ENCODE results near the gene SLC13A5.

DNA sequence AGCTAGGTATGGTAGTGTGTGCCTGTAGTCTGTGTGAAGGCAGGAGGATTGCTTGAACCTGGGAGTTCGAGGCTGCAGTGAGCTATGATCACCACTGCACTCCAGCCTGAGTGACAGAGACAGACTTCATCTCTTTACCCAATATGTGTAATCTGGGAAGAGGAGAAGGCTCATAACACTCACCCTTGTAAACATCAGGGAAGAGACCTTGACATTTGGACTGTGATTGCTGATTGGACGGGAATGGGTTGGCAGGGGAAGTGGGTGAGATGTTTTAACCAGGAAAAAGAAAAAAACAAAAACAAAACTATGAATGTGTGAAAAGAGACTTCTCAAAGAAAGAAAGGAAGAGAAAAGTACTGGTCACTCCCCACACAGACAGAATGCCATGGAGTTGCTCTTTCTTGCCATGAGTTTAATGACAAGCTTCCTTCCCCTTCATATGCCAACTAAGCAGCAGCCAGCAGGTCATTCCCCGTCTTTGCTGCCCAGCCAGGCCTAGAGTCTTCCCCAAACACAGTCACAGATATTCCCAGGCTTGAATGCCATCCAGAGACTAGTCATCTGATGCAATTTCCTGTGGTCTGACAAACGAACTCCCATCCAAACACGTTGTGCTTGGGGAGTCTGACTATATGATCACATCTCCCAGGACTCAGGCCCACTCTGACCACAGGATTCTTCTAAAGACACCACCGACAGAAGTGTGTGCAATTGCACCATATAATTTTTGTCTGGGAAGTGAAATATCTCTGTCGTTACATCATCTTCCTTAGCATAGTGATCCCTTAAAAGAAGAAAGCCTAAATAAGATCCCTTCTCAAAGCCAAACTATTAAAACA lies 39.1 kb upstream of the SLC13A5 start:
- TF ChIP-seq, protein P1, sequence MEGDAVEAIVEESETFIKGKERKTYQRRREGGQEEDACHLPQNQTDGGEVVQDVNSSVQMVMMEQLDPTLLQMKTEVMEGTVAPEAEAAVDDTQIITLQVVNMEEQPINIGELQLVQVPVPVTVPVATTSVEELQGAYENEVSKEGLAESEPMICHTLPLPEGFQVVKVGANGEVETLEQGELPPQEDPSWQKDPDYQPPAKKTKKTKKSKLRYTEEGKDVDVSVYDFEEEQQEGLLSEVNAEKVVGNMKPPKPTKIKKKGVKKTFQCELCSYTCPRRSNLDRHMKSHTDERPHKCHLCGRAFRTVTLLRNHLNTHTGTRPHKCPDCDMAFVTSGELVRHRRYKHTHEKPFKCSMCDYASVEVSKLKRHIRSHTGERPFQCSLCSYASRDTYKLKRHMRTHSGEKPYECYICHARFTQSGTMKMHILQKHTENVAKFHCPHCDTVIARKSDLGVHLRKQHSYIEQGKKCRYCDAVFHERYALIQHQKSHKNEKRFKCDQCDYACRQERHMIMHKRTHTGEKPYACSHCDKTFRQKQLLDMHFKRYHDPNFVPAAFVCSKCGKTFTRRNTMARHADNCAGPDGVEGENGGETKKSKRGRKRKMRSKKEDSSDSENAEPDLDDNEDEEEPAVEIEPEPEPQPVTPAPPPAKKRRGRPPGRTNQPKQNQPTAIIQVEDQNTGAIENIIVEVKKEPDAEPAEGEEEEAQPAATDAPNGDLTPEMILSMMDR (IDR thresholded peaks at IDR 0.05) = no peak
- TF ChIP-seq POLR2AphosphoS5 (IDR thresholded peaks at IDR 0.05) = peak; percentile 13 to 55 (median 48)
